B cell (primary cell): ENCODE results near the gene CTAGE8. TPM values are rescaled to one million over a fixed set of nuclear protein-coding genes. Genes with fewer than 3 reads are reported as not detected.
"Not testable (repeated sequence)": the region's sequence is repeated elsewhere in the genome, so short reads cannot be mapped to it uniquely, and the experiment has no call there.

Experiments
- ATAC-seq: fragments of 200-7000 bp; cut with Tn5 transposase; one replicate; pipeline ENCODE4 v1.10.0; 2021; ENCODE audit warnings: low read depth, mild to moderate bottlenecking, moderate number of reproducible peaks, moderate library complexity
- CTCF ChIA-PET: fragments of 350-600 bp; sonication (Branson Sonifier 250); formaldehyde crosslinking; loops from one replicate; lab custom pipeline; 2021; ENCODE audit warnings: antibody characterized with exemption, inconsistent platforms; lab: Charles Lee
- POLR2A ChIA-PET: fragments of 350-600 bp; sonication (Branson Sonifier 250); formaldehyde crosslinking; loops from one replicate; lab custom pipeline; 2021; ENCODE audit warnings: antibody characterized with exemption; lab: Charles Lee
- DNase-seq: peaks from one replicate; pipeline ENCODE4 v3.0.0; 2013
- H2AFZ ChIP-seq: 2 replicates; pipeline ENCODE4 v1.6.1; 2012; ENCODE audit warnings: mild to moderate bottlenecking, low read depth, low read length; ENCODE audit not compliant: insufficient read depth, poor library complexity, severe bottlenecking
- H3K27ac ChIP-seq, 2 donors: 1 replicate in 1 of 2; 2 replicates in 1 of 2; pipeline ENCODE4 v1.5.1; 2012 to 2013; ENCODE audit warnings: low read length in 2 of 2, mild to moderate bottlenecking in 2 of 2, moderate library complexity in 1 of 2
- H3K27me3 ChIP-seq, 4 experiments: fragments of 200-600 bp in 1 of 4; sonication (generic) in 1 of 4; replicated peaks in 1 of 4; 1 replicate in 2 of 4; 2 replicates in 2 of 4; pipeline versions ENCODE4 v1.6.1 to v1.7.0; 2013 to 2016; ENCODE audit warnings: low read length in 3 of 4, mild to moderate bottlenecking in 2 of 4, mixed read lengths in 1 of 4, moderate library complexity in 1 of 4; ENCODE audit not compliant: insufficient read depth in 4 of 4, control insufficient read depth in 3 of 4; ENCODE audit errors: control extremely low read depth in 1 of 4
- H3K36me3 ChIP-seq, 2 experiments: replicated peaks in 1 of 2; 1 replicate in 1 of 2; 2 replicates in 1 of 2; pipeline versions ENCODE4 v1.6.1 to v1.7.1; 2013; ENCODE audit warnings: low read length in 1 of 2; ENCODE audit not compliant: insufficient read depth in 2 of 2, control insufficient read depth in 1 of 2; ENCODE audit errors: control extremely low read depth in 1 of 2, extremely low read depth in 1 of 2
- H3K4me1 ChIP-seq, 2 donors: fragments of 200-600 bp in 1 of 2; sonication (generic) in 1 of 2; 1 replicate in 1 of 2; 2 replicates in 1 of 2; pipeline versions ENCODE4 v1.5.1 to v1.6.1; 2013 to 2017; ENCODE audit warnings: low read length in 2 of 2; ENCODE audit not compliant: control insufficient read depth in 2 of 2, insufficient read depth in 2 of 2
- H3K4me2 ChIP-seq: replicated peaks from 2 replicates; pipeline ENCODE3; 2012; ENCODE audit warnings: mild to moderate bottlenecking, low read depth, low read length; ENCODE audit not compliant: poor library complexity, severe bottlenecking
- H3K4me3 ChIP-seq, 5 experiments: fragments of 200-600 bp in 1 of 5; sonication (generic) in 1 of 5; 1 replicate in 3 of 5; 2 replicates in 2 of 5; pipeline versions ENCODE4 v1.5.1 to v1.7.0; 2011 to 2016; ENCODE audit warnings: low read length in 4 of 5, mild to moderate bottlenecking in 4 of 5, low read depth in 2 of 5, control low read depth in 1 of 5, moderate library complexity in 1 of 5; ENCODE audit not compliant: insufficient read depth in 1 of 5; ENCODE audit errors: control extremely low read depth in 1 of 5, extremely low read depth in 1 of 5
- H3K79me2 ChIP-seq: fragments of 200-600 bp; sonication (generic); one replicate; pipeline ENCODE4 v1.6.0; 2016; ENCODE audit warnings: low read length; ENCODE audit not compliant: control insufficient read depth, insufficient read depth
- H3K9ac ChIP-seq: fragments of 200-600 bp; sonication (generic); 2 replicates; pipeline ENCODE4 v1.6.1; 2017; ENCODE audit warnings: mild to moderate bottlenecking, low read length, moderate library complexity
- H3K9me3 ChIP-seq, 3 donors: one replicate each; pipeline versions ENCODE4 v1.6.1 to v1.7.1; 2013; ENCODE audit warnings: low read length in 2 of 3; ENCODE audit not compliant: control insufficient read depth in 2 of 3, insufficient read depth in 1 of 3; ENCODE audit errors: control extremely low read depth in 1 of 3
- H4K20me1 ChIP-seq: 2 replicates; pipeline ENCODE4 v1.6.0; 2012; ENCODE audit warnings: mild to moderate bottlenecking, low read length; ENCODE audit not compliant: insufficient read depth, control insufficient read depth, poor library complexity, severe bottlenecking
- H3K27ac Mint-ChIP-seq: one replicate; pipeline ENCODE4 v1.8.0; 2021; ENCODE audit warnings: mixed read lengths
- H3K27me3 Mint-ChIP-seq: one replicate; pipeline ENCODE4 v1.8.0; 2021; ENCODE audit warnings: mixed read lengths
- H3K4me1 Mint-ChIP-seq: one replicate; pipeline ENCODE4 v1.8.0; 2021; ENCODE audit warnings: mixed read lengths
- H3K4me3 Mint-ChIP-seq: one replicate; pipeline ENCODE4 v1.8.0; 2021; ENCODE audit warnings: mixed read lengths
- H3K9me3 Mint-ChIP-seq: one replicate; pipeline ENCODE4 v1.8.0; 2022; ENCODE audit warnings: mixed read lengths; ENCODE audit not compliant: insufficient read depth
- WGBS: methylation state at CpG from one replicate; pipeline ENCODE4 v1.1.5; 2013; ENCODE audit warnings: missing lambda C conversion rate; ENCODE audit not compliant: insufficient coverage; 5-methylcytosine and 5-hydroxymethylcytosine counted together
- intact Hi-C: fragments of 100-400 bp; cut with micrococcal nuclease; formaldehyde crosslinking; loops from one replicate; pipeline ENCODE4 v1.10.0; 2022
- polyA minus RNA-seq: library from RNA; depleted of rRNA, polyadenylated mRNA; stranded (reverse); fragments of >200 nt; gene quantifications from 2 replicates; pipeline ENCODE4 v1.2.3, GENCODE V29; 2012
- polyA plus RNA-seq: library from polyadenylated mRNA; depleted of rRNA; stranded (reverse); fragments of >200 nt; gene quantifications from 2 replicates; pipeline ENCODE4 v1.2.3, GENCODE V29; 2012
- total RNA-seq, 2 donors: library from RNA; stranded (reverse); fragments of 120-200 nt in 1 of 2; gene quantifications; 1 replicate in 1 of 2; 2 replicates in 1 of 2; pipeline versions ENCODE4 v1.2.3 to v1.2.4, GENCODE V29; 2013 to 2022

Gene CTAGE8
- total RNA-seq (1.3 and 1.4 TPM in 2 replicates), polyA plus RNA-seq (0.91 TPM in 2 replicates), polyA minus RNA-seq (0.14 and 0.60 TPM in 2 replicates)
- 0.14 TPM for total RNA-seq (2013)

DNA sequence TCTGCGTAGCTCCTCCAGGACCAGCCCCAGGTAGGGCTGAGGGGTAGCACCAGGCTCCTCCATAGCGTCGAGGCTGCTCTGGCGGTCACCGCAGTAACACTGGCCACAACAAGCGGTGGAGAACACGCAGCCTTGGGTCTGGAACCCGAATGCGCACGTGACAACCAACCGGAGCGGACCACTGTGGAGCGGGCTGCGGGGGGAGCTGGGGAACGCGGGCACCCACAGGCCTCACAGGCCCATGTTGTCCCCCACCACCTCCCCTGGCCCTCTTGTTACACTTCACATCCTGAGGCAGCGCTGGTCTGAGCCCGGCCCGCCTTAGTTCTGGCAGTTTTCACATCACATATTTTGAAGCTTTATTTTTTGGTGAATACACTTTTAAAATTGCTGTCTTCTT is at the start of gene CTAGE8:
TSS of gene CTAGE8 (minus strand) at position 101 of the 400 bp plus-strand sequence. CDS start at position 63, 38 bp downstream.
- H3K9ac ChIP-seq, intact Hi-C loops, H3K4me3 Mint-ChIP-seq, H3K4me3 ChIP-seq, H2AFZ ChIP-seq, H3K4me1 ChIP-seq, H3K79me2 ChIP-seq, H3K4me2 ChIP-seq, H3K27me3 Mint-ChIP-seq, H3K9me3 Mint-ChIP-seq, H3K4me1 Mint-ChIP-seq, ATAC-seq, H4K20me1 ChIP-seq, H3K36me3 ChIP-seq, H3K9me3 ChIP-seq, H3K27ac ChIP-seq, CTCF ChIA-PET, H3K27me3 ChIP-seq, DNase-seq, H3K27ac Mint-ChIP-seq, POLR2A ChIA-PET: not testable (repeated sequence)
- WGBS: no CpG with 5 or more reads among the region's 19 CpGs

DNA sequence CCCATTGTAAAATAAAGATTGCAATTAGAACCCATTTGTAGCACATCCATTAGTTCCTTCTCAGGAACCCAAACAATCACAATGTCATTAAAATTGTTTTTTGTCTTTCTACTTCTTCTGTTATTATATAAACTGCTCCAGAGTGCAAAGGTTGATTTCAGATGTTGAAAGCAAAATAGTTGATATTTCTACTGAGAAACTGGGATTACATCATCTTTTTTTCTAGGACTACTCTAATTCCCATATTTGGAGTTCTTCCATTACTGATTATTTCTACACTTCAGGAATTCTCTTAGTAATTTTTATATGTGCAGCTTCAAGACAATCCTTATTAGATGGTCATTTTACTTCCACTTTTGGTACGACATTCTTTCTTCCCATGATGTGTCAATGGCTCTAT is 48.4 kb upstream of the CTAGE8 start:
- POLR2A ChIA-PET, H3K4me2 ChIP-seq, H3K9me3 Mint-ChIP-seq, ATAC-seq, intact Hi-C loops, H3K27me3 Mint-ChIP-seq, H3K9me3 ChIP-seq, H3K36me3 ChIP-seq, H3K9ac ChIP-seq, H2AFZ ChIP-seq, H3K27me3 ChIP-seq, H3K4me1 Mint-ChIP-seq, H3K27ac Mint-ChIP-seq, H3K4me1 ChIP-seq, H4K20me1 ChIP-seq, H3K27ac ChIP-seq, CTCF ChIA-PET, H3K79me2 ChIP-seq, H3K4me3 ChIP-seq, H3K4me3 Mint-ChIP-seq, DNase-seq: not testable (repeated sequence)
- WGBS: no CpG with 5 or more reads among the region's 1 CpG

GRCh38 chr7:144311872-144312469 is 42.9 kb upstream of the CTAGE8 start, which contains the start of gene OR2A1:
TSS of gene OR2A1 (plus strand) at chr7:144312419. CDS start at chr7:144318125, 5,706 bp downstream.
- H3K27me3 Mint-ChIP-seq, H4K20me1 ChIP-seq, POLR2A ChIA-PET, H3K9ac ChIP-seq, ATAC-seq, H3K27ac ChIP-seq, H3K27me3 ChIP-seq, intact Hi-C loops, H2AFZ ChIP-seq, H3K79me2 ChIP-seq, H3K36me3 ChIP-seq, CTCF ChIA-PET, H3K4me3 Mint-ChIP-seq, H3K4me1 ChIP-seq, H3K4me3 ChIP-seq, DNase-seq, H3K9me3 Mint-ChIP-seq, H3K9me3 ChIP-seq, H3K4me1 Mint-ChIP-seq, H3K27ac Mint-ChIP-seq, H3K4me2 ChIP-seq: not testable (repeated sequence)
- WGBS: no CpG with 5 or more reads among the region's 2 CpGs

DNA sequence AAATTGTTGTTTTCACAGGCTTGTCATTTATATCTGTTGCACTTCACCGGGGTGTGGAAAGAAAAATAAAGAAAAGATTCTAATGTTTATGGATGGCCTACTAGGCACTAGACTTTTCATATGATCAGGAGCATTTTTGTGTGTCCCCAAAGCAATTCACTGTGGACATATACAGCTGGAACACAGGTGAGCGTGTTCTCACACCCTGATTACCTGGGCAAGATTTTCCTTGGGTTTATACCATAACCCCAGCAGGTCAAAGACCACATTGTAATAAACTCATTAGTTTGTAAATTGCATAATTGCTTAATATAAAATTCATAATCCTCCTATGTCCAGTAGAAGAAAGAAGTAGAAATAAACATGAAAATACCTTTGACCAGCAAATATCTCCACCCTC is 42.1 kb upstream of the CTAGE8 start:
- H3K27ac ChIP-seq, POLR2A ChIA-PET, H3K9ac ChIP-seq, H3K4me1 Mint-ChIP-seq, H3K4me3 Mint-ChIP-seq, ATAC-seq, H3K9me3 Mint-ChIP-seq, H3K27me3 ChIP-seq, H3K4me1 ChIP-seq, intact Hi-C loops, H3K4me3 ChIP-seq, H2AFZ ChIP-seq, H3K4me2 ChIP-seq, DNase-seq, H3K36me3 ChIP-seq, H3K79me2 ChIP-seq, H3K9me3 ChIP-seq, H3K27me3 Mint-ChIP-seq, H4K20me1 ChIP-seq, H3K27ac Mint-ChIP-seq, CTCF ChIA-PET: not testable (repeated sequence)
- WGBS: no CpG with 5 or more reads among the region's 2 CpGs
